ENCODE measurements around the gene ETV2.

DNA sequence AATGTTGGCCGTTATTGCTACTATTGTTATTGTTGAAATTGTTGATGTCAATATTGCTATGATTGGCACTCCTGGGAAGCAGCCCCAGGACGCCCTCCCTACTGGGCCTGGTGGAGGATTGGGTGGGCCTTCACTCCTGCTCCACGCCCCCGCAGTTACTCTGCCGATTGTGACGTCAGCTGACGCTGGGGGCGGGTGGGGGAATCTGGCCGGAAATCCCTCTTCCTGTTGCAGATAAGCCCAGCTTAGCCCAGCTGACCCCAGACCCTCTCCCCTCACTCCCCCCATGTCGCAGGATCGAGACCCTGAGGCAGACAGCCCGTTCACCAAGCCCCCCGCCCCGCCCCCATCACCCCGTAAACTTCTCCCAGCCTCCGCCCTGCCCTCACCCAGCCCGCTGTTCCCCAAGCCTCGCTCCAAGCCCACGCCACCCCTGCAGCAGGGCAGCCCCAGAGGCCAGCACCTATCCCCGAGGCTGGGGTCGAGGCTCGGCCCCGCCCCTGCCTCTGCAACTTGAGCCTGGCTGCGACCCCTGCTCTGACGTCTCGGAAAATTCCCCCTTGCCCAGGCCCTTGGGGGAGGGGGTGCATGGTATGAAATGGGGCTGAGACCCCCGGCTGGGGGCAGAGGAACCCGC, at the start of gene ETV2:
- TF ChIP-seq GATA2 (IDR thresholded peaks at IDR 0.05; ENCODE audit: low read depth, low read length) (no peak), GATA3 (IDR thresholded peaks at IDR 0.05; ENCODE audit: low read depth, low read length) (no peak)
